ENCODE measurements around the gene UNC5C.

DNA sequence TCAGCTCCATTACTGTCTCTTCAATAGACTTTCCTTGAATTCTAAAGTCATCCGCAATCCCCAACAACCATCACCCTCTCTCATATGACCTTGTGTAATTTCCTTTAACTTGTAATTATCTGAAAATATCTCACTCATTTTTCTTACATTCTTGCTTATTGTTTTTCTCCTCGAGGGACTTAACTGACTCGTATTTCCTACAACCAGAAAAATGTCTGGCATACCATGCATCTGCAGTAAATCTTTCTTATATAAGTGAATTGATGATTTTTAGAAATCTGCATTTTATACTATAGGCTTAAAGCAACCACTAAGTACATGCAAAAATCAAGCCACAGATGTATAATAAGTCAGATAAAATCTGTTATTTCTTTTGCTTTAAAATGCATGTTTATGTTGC, 276.7 kb downstream of the UNC5C start:
- TF ChIP-seq ZNF10 (tag by site-specific recombination; IDR thresholded peaks at IDR 0.05) = no peak
- TF ChIP-seq, protein P1, sequence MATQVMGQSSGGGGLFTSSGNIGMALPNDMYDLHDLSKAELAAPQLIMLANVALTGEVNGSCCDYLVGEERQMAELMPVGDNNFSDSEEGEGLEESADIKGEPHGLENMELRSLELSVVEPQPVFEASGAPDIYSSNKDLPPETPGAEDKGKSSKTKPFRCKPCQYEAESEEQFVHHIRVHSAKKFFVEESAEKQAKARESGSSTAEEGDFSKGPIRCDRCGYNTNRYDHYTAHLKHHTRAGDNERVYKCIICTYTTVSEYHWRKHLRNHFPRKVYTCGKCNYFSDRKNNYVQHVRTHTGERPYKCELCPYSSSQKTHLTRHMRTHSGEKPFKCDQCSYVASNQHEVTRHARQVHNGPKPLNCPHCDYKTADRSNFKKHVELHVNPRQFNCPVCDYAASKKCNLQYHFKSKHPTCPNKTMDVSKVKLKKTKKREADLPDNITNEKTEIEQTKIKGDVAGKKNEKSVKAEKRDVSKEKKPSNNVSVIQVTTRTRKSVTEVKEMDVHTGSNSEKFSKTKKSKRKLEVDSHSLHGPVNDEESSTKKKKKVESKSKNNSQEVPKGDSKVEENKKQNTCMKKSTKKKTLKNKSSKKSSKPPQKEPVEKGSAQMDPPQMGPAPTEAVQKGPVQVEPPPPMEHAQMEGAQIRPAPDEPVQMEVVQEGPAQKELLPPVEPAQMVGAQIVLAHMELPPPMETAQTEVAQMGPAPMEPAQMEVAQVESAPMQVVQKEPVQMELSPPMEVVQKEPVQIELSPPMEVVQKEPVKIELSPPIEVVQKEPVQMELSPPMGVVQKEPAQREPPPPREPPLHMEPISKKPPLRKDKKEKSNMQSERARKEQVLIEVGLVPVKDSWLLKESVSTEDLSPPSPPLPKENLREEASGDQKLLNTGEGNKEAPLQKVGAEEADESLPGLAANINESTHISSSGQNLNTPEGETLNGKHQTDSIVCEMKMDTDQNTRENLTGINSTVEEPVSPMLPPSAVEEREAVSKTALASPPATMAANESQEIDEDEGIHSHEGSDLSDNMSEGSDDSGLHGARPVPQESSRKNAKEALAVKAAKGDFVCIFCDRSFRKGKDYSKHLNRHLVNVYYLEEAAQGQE (tag by site-specific recombination; IDR thresholded peaks at IDR 0.05) = no peak
- TF ChIP-seq ZBTB1 (tag by site-specific recombination; IDR thresholded peaks at IDR 0.05) = no peak
- TF ChIP-seq, protein P2, sequence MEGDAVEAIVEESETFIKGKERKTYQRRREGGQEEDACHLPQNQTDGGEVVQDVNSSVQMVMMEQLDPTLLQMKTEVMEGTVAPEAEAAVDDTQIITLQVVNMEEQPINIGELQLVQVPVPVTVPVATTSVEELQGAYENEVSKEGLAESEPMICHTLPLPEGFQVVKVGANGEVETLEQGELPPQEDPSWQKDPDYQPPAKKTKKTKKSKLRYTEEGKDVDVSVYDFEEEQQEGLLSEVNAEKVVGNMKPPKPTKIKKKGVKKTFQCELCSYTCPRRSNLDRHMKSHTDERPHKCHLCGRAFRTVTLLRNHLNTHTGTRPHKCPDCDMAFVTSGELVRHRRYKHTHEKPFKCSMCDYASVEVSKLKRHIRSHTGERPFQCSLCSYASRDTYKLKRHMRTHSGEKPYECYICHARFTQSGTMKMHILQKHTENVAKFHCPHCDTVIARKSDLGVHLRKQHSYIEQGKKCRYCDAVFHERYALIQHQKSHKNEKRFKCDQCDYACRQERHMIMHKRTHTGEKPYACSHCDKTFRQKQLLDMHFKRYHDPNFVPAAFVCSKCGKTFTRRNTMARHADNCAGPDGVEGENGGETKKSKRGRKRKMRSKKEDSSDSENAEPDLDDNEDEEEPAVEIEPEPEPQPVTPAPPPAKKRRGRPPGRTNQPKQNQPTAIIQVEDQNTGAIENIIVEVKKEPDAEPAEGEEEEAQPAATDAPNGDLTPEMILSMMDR (tag by site-specific recombination; IDR thresholded peaks at IDR 0.05) = no peak
- TF ChIP-seq, protein P3, sequence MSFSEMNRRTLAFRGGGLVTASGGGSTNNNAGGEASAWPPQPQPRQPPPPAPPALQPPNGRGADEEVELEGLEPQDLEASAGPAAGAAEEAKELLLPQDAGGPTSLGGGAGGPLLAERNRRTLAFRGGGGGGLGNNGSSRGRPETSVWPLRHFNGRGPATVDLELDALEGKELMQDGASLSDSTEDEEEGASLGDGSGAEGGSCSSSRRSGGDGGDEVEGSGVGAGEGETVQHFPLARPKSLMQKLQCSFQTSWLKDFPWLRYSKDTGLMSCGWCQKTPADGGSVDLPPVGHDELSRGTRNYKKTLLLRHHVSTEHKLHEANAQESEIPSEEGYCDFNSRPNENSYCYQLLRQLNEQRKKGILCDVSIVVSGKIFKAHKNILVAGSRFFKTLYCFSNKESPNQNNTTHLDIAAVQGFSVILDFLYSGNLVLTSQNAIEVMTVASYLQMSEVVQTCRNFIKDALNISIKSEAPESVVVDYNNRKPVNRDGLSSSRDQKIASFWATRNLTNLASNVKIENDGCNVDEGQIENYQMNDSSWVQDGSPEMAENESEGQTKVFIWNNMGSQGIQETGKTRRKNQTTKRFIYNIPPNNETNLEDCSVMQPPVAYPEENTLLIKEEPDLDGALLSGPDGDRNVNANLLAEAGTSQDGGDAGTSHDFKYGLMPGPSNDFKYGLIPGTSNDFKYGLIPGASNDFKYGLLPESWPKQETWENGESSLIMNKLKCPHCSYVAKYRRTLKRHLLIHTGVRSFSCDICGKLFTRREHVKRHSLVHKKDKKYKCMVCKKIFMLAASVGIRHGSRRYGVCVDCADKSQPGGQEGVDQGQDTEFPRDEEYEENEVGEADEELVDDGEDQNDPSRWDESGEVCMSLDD (tag by site-specific recombination; IDR thresholded peaks at IDR 0.05) = no peak
- TF ChIP-seq ZBTB21 (tag by site-specific recombination; IDR thresholded peaks at IDR 0.05) = no peak
- no peak for TF ChIP-seq ZNF114 (tag by site-specific recombination; IDR thresholded peaks at IDR 0.05)
- TF ChIP-seq ZSCAN16 (tag by site-specific recombination; IDR thresholded peaks at IDR 0.05) = no peak
- no peak for TF ChIP-seq TCF7L2 (IDR thresholded peaks at IDR 0.05; ENCODE audit: borderline replicate concordance, low read depth, low read length)
- TF ChIP-seq, protein P4, sequence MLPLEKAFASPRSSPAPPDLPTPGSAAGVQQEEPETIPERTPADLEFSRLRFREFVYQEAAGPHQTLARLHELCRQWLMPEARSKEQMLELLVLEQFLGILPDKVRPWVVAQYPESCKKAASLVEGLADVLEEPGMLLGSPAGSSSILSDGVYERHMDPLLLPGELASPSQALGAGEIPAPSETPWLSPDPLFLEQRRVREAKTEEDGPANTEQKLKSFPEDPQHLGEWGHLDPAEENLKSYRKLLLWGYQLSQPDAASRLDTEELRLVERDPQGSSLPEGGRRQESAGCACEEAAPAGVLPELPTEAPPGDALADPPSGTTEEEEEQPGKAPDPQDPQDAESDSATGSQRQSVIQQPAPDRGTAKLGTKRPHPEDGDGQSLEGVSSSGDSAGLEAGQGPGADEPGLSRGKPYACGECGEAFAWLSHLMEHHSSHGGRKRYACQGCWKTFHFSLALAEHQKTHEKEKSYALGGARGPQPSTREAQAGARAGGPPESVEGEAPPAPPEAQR (tag by site-specific recombination; IDR thresholded peaks at IDR 0.05) = no peak
- TF ChIP-seq, protein P5, sequence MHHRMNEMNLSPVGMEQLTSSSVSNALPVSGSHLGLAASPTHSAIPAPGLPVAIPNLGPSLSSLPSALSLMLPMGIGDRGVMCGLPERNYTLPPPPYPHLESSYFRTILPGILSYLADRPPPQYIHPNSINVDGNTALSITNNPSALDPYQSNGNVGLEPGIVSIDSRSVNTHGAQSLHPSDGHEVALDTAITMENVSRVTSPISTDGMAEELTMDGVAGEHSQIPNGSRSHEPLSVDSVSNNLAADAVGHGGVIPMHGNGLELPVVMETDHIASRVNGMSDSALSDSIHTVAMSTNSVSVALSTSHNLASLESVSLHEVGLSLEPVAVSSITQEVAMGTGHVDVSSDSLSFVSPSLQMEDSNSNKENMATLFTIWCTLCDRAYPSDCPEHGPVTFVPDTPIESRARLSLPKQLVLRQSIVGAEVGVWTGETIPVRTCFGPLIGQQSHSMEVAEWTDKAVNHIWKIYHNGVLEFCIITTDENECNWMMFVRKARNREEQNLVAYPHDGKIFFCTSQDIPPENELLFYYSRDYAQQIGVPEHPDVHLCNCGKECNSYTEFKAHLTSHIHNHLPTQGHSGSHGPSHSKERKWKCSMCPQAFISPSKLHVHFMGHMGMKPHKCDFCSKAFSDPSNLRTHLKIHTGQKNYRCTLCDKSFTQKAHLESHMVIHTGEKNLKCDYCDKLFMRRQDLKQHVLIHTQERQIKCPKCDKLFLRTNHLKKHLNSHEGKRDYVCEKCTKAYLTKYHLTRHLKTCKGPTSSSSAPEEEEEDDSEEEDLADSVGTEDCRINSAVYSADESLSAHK (tag by site-specific recombination; IDR thresholded peaks at IDR 0.05) = no peak
- no peak for TF ChIP-seq ZFP3 (tag by site-specific recombination; IDR thresholded peaks at IDR 0.05; ENCODE audit: low read depth)

Data from HEK293 (cell line).